Activated T-helper 17 cell treated with anti-CD3 and anti-CD28 coated beads, Interleukin-2, amount 50 U/mL, for 72 hours (primary cell): Measurements from ENCODE around the gene OTOP3. TPM values are rescaled to one million over a fixed set of nuclear protein-coding genes. Genes with fewer than 3 reads are reported as not detected.

ENCODE experiments used
- ATAC-seq: fragments of 150-1000 bp; cut with Tn5 transposase; replicated peaks from 2 replicates; pipeline ENCODE4 v1.10.0; 2021; ENCODE audit warnings: mild to moderate bottlenecking, moderate library complexity
- H3K27ac Mint-ChIP-seq: one replicate; pipeline ENCODE4 v1.8.0; 2022; ENCODE audit warnings: mixed read lengths
- H3K27me3 Mint-ChIP-seq: one replicate; pipeline ENCODE4 v1.8.0; 2022; ENCODE audit warnings: mixed read lengths
- H3K36me3 Mint-ChIP-seq: one replicate; pipeline ENCODE4 v1.8.0; 2022; ENCODE audit warnings: low read depth, mild to moderate bottlenecking, mixed read lengths
- H3K4me1 Mint-ChIP-seq: one replicate; pipeline ENCODE4 v1.8.0; 2022; ENCODE audit warnings: mixed read lengths
- H3K4me3 Mint-ChIP-seq: one replicate; pipeline ENCODE4 v1.8.0; 2022; ENCODE audit warnings: mild to moderate bottlenecking, mixed read lengths
- H3K9me3 Mint-ChIP-seq: one replicate; pipeline ENCODE4 v1.8.0; 2022; ENCODE audit warnings: mixed read lengths
- total RNA-seq, 2 donors: library from RNA; stranded (reverse); gene quantifications; one replicate each; pipeline ENCODE4 v1.2.3, GENCODE V29; 2022

OTOP3 gene, protein sequence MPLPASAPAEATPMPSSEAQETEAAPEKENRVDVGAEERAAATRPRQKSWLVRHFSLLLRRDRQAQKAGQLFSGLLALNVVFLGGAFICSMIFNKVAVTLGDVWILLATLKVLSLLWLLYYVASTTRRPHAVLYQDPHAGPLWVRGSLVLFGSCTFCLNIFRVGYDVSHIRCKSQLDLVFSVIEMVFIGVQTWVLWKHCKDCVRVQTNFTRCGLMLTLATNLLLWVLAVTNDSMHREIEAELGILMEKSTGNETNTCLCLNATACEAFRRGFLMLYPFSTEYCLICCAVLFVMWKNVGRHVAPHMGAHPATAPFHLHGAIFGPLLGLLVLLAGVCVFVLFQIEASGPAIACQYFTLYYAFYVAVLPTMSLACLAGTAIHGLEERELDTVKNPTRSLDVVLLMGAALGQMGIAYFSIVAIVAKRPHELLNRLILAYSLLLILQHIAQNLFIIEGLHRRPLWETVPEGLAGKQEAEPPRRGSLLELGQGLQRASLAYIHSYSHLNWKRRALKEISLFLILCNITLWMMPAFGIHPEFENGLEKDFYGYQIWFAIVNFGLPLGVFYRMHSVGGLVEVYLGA
- not detected for total RNA-seq

DNA sequence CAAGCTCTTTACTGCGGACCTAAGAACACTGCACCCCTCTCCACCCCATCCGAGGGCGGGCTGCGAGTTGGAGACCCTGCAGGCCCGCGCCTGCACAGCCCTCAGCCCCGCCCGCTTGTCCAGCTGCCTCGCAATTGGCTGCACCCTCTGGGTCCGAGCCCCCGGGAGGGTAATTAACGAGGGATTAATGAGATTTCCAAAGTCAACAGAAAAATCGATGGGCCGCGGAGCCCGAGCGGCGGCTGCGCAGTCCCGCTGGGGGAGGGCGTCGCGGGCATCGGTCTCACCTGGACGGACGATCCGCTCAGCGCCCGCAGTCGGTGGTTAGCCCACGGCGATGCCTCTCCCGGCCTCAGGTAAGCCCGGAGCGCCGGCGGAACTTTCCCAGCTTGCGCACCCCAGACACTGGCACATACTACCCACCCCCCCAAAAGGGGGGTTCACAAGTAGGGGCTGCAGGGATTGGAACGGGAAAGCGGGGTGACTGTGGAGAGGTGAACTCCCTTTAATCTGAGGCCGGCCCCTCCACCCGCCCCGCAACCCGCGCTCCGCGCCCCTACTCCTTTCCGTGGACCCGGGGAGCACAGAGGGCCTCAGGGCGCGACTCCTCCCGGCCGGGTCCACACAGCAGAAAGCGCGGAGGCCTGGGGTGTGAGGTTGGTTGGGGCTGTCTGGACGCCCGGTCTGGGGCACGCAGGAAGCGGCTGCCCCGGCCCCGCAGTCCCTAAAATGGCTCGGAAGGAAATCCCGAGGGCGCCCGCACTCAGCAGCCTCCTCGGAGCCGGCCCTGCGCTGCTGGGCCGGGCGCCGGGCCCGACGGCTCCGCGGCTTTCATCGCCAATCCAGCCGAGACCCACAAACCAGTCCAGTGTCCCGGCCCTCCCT is at the start of gene OTOP3:
TSS of gene OTOP3 (plus strand) at position 314 of the 885 bp plus-strand sequence. CDS start at position 338, 24 bp downstream.
- no peak within 1 kb of the TSS for H3K4me3 Mint-ChIP-seq

DNA sequence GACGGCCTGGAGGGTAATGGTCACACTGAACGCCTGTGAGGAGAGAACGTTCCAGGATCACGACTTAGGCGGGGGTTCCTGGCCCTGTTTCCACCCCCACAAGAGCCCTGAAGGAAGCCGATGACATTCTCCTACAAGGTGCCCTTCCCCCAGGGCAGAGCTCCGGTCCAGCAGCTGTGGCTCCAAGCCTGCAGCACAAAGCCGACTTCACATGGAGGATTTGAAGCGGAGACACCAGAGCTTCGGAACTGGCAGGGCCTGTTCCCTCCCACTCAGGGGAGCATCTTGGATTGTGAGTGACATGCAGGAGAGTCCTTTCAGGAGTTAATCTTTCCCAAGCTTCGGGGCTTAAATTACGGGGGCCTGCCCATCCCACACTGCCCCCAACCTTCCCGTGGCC is 47.2 kb upstream of the OTOP3 start:
- H3K36me3 Mint-ChIP-seq = no peaks in the 10 kb centered on the region
- no peak for ATAC-seq
- H3K4me1 Mint-ChIP-seq = no peaks in the 10 kb centered on the region
- H3K4me3 Mint-ChIP-seq = no peak overlapping the region
- peaks cover 21% of the 10 kb centered on the region for H3K27me3 Mint-ChIP-seq
- no peak overlapping the region for H3K27ac Mint-ChIP-seq
- H3K9me3 Mint-ChIP-seq = no peaks in the 10 kb centered on the region

More for the DNA sequence above, at the start of gene OTOP3:
- Mint-ChIP-seq H3K27me3 (peaks cover 56% of the 10 kb centered on the region), H3K36me3 (no peaks in the 10 kb centered on the region), H3K27ac (no peak within 1 kb of the TSS), H3K4me1 (no peaks in the 10 kb centered on the region), H3K9me3 (no peaks in the 10 kb centered on the region)
- ATAC-seq = no peak

DNA sequence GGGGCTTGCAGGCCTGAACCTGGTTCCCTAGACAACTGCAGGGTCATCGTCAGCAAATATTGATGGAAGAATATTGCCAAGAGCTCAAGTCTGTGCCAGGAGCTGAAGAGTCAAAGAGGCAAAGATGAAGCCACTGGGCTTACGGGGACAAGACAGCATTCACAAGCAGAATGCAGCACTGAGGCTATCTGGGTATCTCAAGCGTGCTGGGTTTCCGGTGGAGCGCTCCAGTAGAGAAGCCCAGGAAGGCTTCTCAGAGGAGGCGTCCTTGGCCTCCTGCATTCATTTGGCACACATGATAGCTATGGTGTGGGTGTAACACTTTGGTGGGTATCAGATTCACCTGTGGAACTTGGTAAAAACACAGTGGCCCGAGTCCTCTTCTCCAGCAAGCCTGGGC is 45.1 kb upstream of the OTOP3 start:
- Mint-ChIP-seq H3K9me3 (no peaks in the 10 kb centered on the region), H3K4me3 (no peak overlapping the region), H3K27ac (no peak overlapping the region), H3K4me1 (no peaks in the 10 kb centered on the region), H3K36me3 (no peaks in the 10 kb centered on the region), H3K27me3 (peaks cover 26% of the 10 kb centered on the region)
- no peak for ATAC-seq

DNA sequence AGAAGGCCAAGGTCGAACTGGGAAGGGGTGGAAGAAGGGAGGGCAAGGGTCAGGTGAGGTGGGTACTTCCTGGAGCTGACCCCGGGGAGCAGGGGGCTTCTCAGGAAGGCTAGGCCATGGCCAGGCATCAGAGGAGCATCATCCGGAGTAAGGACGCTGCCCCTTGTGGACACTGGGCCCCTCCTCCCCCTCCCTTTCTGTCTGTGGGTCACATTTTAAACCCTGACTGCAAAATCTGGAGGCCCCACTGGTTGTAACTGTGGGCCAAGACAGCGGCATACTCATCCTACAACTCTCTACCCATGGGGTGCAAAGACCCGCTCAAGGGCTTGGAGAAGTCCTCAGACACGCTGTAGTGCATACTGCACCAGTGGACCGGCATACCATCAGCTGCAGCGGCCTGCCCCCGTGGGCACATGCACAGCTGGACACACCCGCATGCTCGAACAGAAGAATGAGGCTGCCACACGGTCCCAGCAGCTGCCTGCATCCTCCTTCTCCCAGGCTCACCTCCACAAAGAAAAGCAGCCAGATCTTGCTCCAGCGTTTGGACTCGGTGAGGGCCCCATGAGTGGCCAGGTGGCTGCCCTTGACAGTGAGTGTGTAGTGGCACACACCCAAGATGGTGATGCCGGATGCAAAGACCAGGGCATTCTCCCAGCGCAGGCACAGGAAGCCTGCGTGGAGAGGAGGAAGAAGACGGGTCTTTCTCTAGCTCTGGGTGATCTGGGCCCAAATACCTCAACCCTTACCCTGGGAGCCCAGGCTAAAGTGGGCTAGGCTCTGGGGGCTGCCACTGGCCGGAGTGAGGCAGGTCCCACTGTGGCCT is 43.5 kb upstream of the OTOP3 start:
- no peaks in the 10 kb centered on the region for H3K9me3 Mint-ChIP-seq
- H3K4me1 Mint-ChIP-seq = no peaks in the 10 kb centered on the region
- H3K27me3 Mint-ChIP-seq = peaks cover 21% of the 10 kb centered on the region
- H3K4me3 Mint-ChIP-seq = no peak overlapping the region
- ATAC-seq = no peak
- no peak overlapping the region for H3K27ac Mint-ChIP-seq
- H3K36me3 Mint-ChIP-seq = no peaks in the 10 kb centered on the region

DNA sequence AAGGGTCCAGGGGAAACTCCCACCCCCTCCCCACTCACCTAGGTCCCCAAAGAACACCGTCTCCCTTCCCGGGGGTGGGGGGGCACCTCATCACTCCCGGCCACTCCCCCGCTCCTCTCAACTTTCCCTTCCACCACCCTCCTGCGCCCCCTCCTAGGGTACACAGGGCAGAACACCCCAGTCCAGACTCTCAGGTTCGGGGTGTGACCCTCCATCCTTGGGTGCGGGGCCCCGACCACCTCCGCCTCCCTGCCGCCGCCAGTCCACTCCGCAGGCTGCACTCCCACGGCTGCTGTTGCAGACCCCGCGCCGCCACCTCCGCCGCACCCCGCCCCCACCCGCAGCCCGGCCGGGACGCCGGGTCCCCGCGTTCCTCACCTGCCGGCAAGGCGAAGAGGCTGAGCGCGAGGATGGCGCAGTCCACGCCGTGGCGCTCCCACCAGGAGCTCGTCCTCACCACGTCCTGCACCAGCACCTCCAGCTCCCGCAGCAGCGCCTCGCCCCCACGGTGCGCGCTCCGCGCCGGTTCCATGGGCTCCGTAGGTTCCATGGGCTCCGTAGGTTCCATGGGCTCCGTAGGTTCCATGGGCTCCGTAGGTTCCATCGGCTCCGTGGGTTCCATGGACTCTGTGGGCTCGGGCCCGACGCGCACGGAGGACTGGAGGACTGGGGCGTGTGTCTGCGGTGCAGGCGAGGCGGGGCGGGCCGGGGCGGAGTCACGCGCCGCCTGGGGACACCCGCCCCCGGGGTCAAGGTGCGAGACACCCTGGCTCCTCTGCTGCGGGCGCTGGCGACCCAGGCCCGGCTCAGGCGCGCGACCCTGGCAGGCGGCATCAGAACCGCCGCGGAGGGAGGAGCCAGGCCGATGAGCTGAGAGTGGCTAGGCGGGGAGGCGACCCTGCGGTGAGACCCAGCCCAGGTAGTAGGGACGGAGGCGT is 42.5 kb upstream of the OTOP3 start, which contains the start of gene FADS6:
TSS of gene FADS6 (minus strand) at position 660 of the 938 bp plus-strand sequence. CDS start at position 622, 38 bp downstream.
- H3K4me1 Mint-ChIP-seq = no peaks in the 10 kb centered on the region
- H3K27ac Mint-ChIP-seq = no peak within 1 kb of the TSS
- H3K27me3 Mint-ChIP-seq = peaks cover 19% of the 10 kb centered on the region
- no peaks in the 10 kb centered on the region for H3K9me3 Mint-ChIP-seq
- H3K4me3 Mint-ChIP-seq = peak within 1 kb of the TSS; percentile 46
- no peaks in the 10 kb centered on the region for H3K36me3 Mint-ChIP-seq
- no peak for ATAC-seq

DNA sequence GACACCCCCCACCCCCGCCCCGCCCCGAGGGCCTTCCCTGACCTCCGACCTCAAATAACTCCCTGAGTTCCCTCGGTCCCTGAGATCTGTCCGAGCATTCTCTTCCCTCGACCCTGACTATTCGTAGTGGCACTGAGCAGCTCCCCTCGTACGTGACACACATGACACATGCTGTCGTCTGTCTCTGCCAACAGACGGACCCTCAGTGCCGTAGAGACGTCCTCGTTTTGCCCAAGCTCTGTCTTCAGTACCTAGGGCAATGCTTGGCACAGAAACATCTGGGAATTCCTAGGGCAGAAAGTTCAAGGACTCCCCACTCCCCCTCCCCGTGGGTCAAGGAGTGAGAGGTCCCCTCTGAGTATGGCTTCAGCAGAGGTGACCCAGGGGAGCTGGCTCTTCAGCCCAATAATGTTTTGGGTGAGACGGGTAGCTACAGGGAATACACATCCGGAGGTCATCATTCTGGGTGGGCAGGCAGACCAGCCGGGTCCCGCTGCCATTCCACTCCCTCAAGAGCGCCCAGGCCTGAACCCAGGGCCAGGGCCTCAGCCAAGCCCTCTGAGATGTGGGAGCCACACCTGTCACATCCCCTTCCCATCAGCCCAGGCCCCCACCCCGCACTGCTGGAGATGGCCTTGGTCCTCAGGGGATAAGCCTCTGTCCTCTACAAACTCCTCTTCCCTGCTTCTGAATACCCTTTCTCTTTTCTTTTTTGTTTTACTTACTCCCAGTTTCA is 41.6 kb upstream of the OTOP3 start:
- Mint-ChIP-seq H3K4me3 (peak overlapping the region; percentile 46), H3K9me3 (no peaks in the 10 kb centered on the region), H3K36me3 (no peaks in the 10 kb centered on the region), H3K4me1 (no peaks in the 10 kb centered on the region), H3K27me3 (peaks cover 19% of the 10 kb centered on the region), H3K27ac (no peak overlapping the region)
- no peak for ATAC-seq

DNA sequence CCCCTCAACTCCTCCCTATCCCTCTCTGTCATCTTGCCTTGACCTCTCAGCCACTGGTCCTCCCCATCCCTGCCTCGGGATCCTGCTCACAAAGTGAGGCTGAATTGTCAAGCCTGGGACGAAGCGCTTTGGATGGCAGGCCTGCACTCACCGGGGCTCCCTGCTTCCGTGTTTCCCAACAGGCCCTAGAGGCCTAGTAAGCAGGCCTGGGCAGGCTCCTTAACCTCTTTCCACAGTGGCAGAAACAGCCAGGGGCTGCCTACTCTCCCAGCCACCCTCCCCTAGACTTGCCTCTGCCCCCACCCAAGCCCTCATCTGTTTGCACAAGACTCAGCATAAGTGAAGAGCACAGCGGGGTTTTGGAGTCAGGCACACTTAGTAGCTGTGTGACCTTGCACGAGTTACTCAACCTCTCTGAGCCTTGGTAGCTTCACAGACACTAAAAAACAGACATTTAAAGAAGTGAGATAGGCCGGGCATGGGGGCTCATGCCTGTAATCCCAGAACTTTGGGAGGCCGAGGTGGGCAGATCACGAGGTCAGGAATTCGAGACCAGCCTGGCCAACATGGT is 37.2 kb upstream of the OTOP3 start:
- no peaks in the 10 kb centered on the region for H3K4me1 Mint-ChIP-seq
- no peaks in the 10 kb centered on the region for H3K36me3 Mint-ChIP-seq
- H3K27ac Mint-ChIP-seq = no peak overlapping the region
- peaks cover 19% of the 10 kb centered on the region for H3K27me3 Mint-ChIP-seq
- no peak overlapping the region for H3K4me3 Mint-ChIP-seq
- no peak for ATAC-seq
- H3K9me3 Mint-ChIP-seq = no peaks in the 10 kb centered on the region

DNA sequence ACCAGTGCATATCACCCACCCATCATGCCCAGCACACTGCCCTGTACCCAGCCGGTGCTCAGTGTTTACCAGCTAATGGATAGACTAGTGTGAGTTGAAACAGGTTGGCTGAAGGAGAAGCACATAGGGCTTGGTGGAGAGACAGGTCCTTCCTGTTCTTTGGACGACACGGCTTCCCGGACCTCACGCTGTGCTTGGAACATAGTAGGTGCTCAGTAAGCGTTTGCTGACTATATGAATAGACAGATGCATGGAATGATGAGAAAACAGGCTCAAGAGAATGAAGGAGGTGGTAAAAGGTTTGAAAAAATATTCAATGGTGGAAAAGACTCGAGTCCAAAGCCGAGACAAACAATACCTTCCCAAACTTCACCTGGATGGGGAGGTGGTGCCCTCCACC is 35.5 kb upstream of the OTOP3 start:
- no peak for ATAC-seq
- H3K4me3 Mint-ChIP-seq = no peak overlapping the region
- H3K9me3 Mint-ChIP-seq = no peaks in the 10 kb centered on the region
- peaks cover 10% of the 10 kb centered on the region for H3K27me3 Mint-ChIP-seq
- H3K27ac Mint-ChIP-seq = no peak overlapping the region
- no peaks in the 10 kb centered on the region for H3K4me1 Mint-ChIP-seq
- H3K36me3 Mint-ChIP-seq = no peaks in the 10 kb centered on the region

DNA sequence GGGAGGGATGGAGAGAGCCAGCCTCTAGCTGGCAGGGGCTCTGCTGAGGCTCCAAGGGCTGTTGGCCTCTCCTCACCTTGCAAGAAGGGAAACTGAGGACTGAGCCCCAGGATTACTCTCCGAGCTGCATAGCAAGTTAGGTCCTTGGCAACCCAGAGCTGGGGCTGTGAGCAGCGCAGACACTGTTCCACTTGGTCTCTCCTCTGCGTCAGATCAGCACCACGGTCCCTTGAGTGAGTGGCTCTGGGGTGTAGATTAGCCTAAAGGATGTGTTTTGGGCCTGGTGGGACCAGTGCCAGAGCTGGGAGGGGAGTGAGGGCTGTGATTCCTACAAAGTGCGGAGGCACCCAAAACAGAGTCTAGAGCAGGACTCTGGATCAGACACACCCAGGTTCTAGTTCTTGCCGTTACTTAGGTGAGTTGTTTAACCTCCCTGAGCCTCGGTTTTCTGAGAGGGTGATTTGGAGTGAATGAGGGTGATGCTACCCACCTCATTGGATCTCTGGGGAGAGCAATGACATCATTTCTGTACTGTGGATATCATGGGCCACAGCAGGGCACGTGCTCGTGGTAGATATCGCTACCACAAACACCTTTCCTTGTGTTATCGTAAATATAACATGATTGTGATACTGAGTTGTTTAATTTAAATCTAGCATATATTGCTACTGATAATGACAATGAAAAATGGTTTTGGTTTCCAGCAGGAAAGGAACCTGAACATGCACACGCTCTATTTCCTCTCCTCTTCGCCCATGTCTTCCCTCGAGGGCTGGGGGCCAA is 34.2 kb upstream of the OTOP3 start:
- ATAC-seq = no peak
- Mint-ChIP-seq H3K9me3 (no peaks in the 10 kb centered on the region), H3K27me3 (peaks cover 5% of the 10 kb centered on the region), H3K36me3 (no peaks in the 10 kb centered on the region), H3K4me3 (no peak overlapping the region), H3K4me1 (no peaks in the 10 kb centered on the region), H3K27ac (no peak overlapping the region)

DNA sequence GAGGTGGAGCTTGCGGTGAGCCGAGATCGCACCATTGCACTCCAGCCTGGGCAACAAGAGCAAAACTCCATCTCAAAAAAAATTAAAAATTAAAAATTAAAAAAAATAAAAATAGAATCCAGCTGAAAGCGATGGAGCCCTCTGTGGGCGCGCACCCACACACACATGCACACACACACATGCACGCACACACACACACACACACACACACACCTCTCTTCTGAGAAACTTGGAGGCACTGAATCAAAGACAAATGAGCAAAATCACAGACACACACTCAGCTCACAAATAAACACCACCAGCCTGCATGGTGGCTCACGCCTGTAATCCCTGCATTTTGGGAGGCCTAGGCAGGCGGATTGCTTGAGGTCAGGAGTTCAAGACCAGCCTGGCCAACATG is 32.7 kb upstream of the OTOP3 start:
- H3K27ac Mint-ChIP-seq = no peak overlapping the region
- no peaks in the 10 kb centered on the region for H3K9me3 Mint-ChIP-seq
- peaks cover 5% of the 10 kb centered on the region for H3K27me3 Mint-ChIP-seq
- no peak for ATAC-seq
- H3K4me1 Mint-ChIP-seq = no peaks in the 10 kb centered on the region
- no peak overlapping the region for H3K4me3 Mint-ChIP-seq
- H3K36me3 Mint-ChIP-seq = no peaks in the 10 kb centered on the region

DNA sequence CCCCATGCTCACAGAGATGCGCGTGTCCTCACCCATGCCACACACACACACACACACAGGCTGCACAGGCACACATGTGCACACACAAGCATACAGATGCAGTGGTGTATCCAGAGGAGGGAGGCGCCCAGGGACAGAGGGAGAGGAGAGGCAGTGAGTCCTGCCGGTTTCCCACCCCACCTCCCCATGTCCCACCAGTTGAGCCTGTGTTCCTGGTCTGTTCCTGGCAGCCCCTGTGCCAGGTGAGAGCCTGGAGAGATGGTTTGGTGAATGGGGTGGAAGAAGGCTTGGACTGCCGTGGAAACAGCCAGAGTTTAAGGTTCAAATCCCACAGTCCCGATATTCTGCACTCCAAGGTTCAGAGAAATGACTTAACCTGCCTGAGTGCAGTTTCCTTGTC is 32.0 kb upstream of the OTOP3 start:
- ATAC-seq = no peak
- Mint-ChIP-seq H3K36me3 (no peaks in the 10 kb centered on the region), H3K4me1 (no peaks in the 10 kb centered on the region), H3K27me3 (peaks cover 5% of the 10 kb centered on the region), H3K27ac (no peak overlapping the region), H3K4me3 (no peak overlapping the region), H3K9me3 (no peaks in the 10 kb centered on the region)
